Caco-2 (cell line): Measurements from ENCODE around the gene OR51F1. TPM values are rescaled to one million over a fixed set of nuclear protein-coding genes. Genes with fewer than 3 reads are reported as not detected.

Experiments used
- Bru-seq: library from RNA; stranded (reverse); fragments of 400-500 nt; gene quantifications from one replicate; lab custom pipeline; 2021; lab: Mats Ljungman, UMichigan
- BruChase-seq, 2 experiments: library from RNA; stranded (reverse); fragments of 400-500 nt; gene quantifications; one replicate each; lab custom pipeline; 2021; lab: Mats Ljungman, UMichigan
- BruUV-seq: library from RNA; stranded (reverse); fragments of 400-500 nt; replicated peaks from 2 replicates; lab custom pipeline; 2021; lab: Mats Ljungman, UMichigan
- CTCF ChIA-PET: fragments of 300-600 bp; sonication (Branson Sonifier 250); formaldehyde crosslinking; loops from one replicate; lab custom pipeline; 2022; ENCODE audit warnings: antibody characterized with exemption; lab: Charles Lee
- POLR2A ChIA-PET: fragments of 300-600 bp; sonication (Branson Sonifier 250); formaldehyde crosslinking; loops from one replicate; lab custom pipeline; 2022; ENCODE audit warnings: antibody characterized with exemption; lab: Charles Lee
- DNase-seq, 2 experiments: peaks; one replicate each; pipeline versions ENCODE4 v3.0.0 to v3.0.0-alpha.2; 2020 to 2022
- H3K27me3 ChIP-seq: replicated peaks from 2 replicates; pipeline ENCODE4 v1.6.0; 2011; ENCODE audit warnings: low read length; ENCODE audit not compliant: control insufficient read depth, insufficient read depth
- H3K36me3 ChIP-seq: 2 replicates; pipeline ENCODE4 v1.5.1; 2011; ENCODE audit warnings: low read length; ENCODE audit not compliant: control insufficient read depth, insufficient read depth
- H3K4me1 ChIP-seq: fragments of 250-450 bp; sonication (Bioruptor Pico); 2 replicates; pipeline ENCODE4 v1.5.1; 2020; ENCODE audit warnings: mild to moderate bottlenecking
- H3K4me3 ChIP-seq: 2 replicates; pipeline ENCODE4 v1.5.1; 2011; ENCODE audit warnings: low read depth, mild to moderate bottlenecking, control low read depth, low read length
- H3K9me3 ChIP-seq: fragments of 250-450 bp; sonication (Bioruptor Pico); 2 replicates; pipeline ENCODE4 v1.5.1; 2020; ENCODE audit warnings: mild to moderate bottlenecking, moderate library complexity
- H3K27ac Mint-ChIP-seq: one replicate; pipeline ENCODE4 v1.8.0; 2022; ENCODE audit warnings: mixed read lengths; ENCODE audit not compliant: unreplicated experiment
- H3K27me3 Mint-ChIP-seq: one replicate; pipeline ENCODE4 v1.8.0; 2022; ENCODE audit warnings: mixed read lengths; ENCODE audit not compliant: insufficient read depth, unreplicated experiment
- H3K36me3 Mint-ChIP-seq: one replicate; pipeline ENCODE4 v1.8.0; 2022; ENCODE audit warnings: mild to moderate bottlenecking, mixed read lengths; ENCODE audit not compliant: insufficient read depth, unreplicated experiment
- H3K4me1 Mint-ChIP-seq: one replicate; pipeline ENCODE4 v1.8.0; 2022; ENCODE audit warnings: low read depth, mixed read lengths; ENCODE audit not compliant: unreplicated experiment
- H3K4me3 Mint-ChIP-seq: one replicate; pipeline ENCODE4 v1.8.0; 2022; ENCODE audit warnings: mild to moderate bottlenecking, moderate library complexity, mixed read lengths; ENCODE audit not compliant: unreplicated experiment
- H3K9me3 Mint-ChIP-seq: one replicate; pipeline ENCODE4 v1.8.0; 2022; ENCODE audit warnings: mixed read lengths; ENCODE audit not compliant: unreplicated experiment
- CTCF ChIP-seq, 2 experiments: fragments of 200-600 bp in 1 of 2; IDR thresholded peaks; 1 replicate in 1 of 2; 2 replicates in 1 of 2; pipeline versions ENCODE4 v1.5.1 to v1.8.0; 2011 to 2022; ENCODE audit warnings: antibody characterized with exemption in 1 of 2, control low read depth in 1 of 2, inconsistent platforms in 1 of 2, low read depth in 1 of 2, low read length in 1 of 2, mild to moderate bottlenecking in 1 of 2, moderate library complexity in 1 of 2; ENCODE audit not compliant: insufficient read depth in 1 of 2, severe bottlenecking in 1 of 2, unreplicated experiment in 1 of 2
- intact Hi-C: fragments of 100-400 bp; cut with micrococcal nuclease; formaldehyde crosslinking; loops from one replicate; pipeline ENCODE4 v1.10.0; 2022; ENCODE audit not compliant: unreplicated experiment
- long read RNA-seq: library from polyadenylated mRNA; stranded (forward); transcript quantifications from one replicate; pipeline ENCODE4 v2.0.0, GENCODE V29; 2022
- total RNA-seq: library from RNA; stranded (reverse); gene quantifications from 2 replicates; pipeline ENCODE4 v1.2.3, GENCODE V29; 2022

The OR51F1 gene
- total RNA-seq (not detected in 2 replicates), Bru-seq, nascent RNA (not detected), BruChase-seq, experiment 1, labeled RNA remaining after a 2-hour chase (not detected), BruChase-seq, experiment 2, labeled RNA remaining after a 6-hour chase (not detected)
- long read RNA-seq, result 0 reads

- Histone ChIP-seq H3K4me3 (no peak within 1 kb of the TSS), H3K9me3 (no peaks in the 10 kb centered on the region), H3K36me3 (no peaks in the 10 kb centered on the region), H3K4me1 (no peaks in the 10 kb centered on the region), H3K27me3 (no peaks in the 10 kb centered on the region; the same call in 1 of the 2 replicates)
- H3K4me1 Mint-ChIP-seq, result no peaks in the 10 kb centered on the region
- POLR2A ChIA-PET, result no interaction called here
- no peaks in the 10 kb centered on the region for H3K36me3 Mint-ChIP-seq
- intact Hi-C loops, result no loop called here
- no TSS peak for BruUV-seq
- CTCF ChIA-PET, result no interaction called here
- no peak within 1 kb of the TSS for H3K4me3 Mint-ChIP-seq
- no peak for TF ChIP-seq CTCF (IDR thresholded peaks at IDR 0.05; ENCODE audit: insufficient read depth in 1 of 2, low read depth in 1 of 2, low read length in 1 of 2, severe bottlenecking in 1 of 2, unreplicated experiment in 1 of 2)
- H3K9me3 Mint-ChIP-seq, result no peaks in the 10 kb centered on the region
- H3K27ac Mint-ChIP-seq, result no peak within 1 kb of the TSS
- DNase-seq, result no peak
- H3K27me3 Mint-ChIP-seq, result peaks cover 13% of the 10 kb centered on the region
Measured at GRCh38 chr11:4769838-4770237, at the start of gene OR51F1. OR51F1 (minus strand) TSS chr11:4769938; CDS start chr11:4769938, 0 bp downstream.

- H3K36me3 ChIP-seq, result no peaks in the 10 kb centered on the region
- TF ChIP-seq CTCF (IDR thresholded peaks at IDR 0.05; ENCODE audit: insufficient read depth in 1 of 2, low read depth in 1 of 2, low read length in 1 of 2, severe bottlenecking in 1 of 2, unreplicated experiment in 1 of 2), result no peak
- ChIA-PET CTCF (no interaction called here), POLR2A (no interaction called here)
- intact Hi-C loops, result no loop called here
- no peaks in the 10 kb centered on the region for H3K27me3 ChIP-seq
- Mint-ChIP-seq H3K27ac (no peak overlapping the region), H3K36me3 (no peaks in the 10 kb centered on the region), H3K9me3 (no peaks in the 10 kb centered on the region), H3K4me3 (no peak overlapping the region), H3K4me1 (no peaks in the 10 kb centered on the region), H3K27me3 (peaks cover 2% of the 10 kb centered on the region)
- no peak overlapping the region for H3K4me3 ChIP-seq
- H3K9me3 ChIP-seq, result no peaks in the 10 kb centered on the region
- BruUV-seq, result no TSS peak
- DNase-seq, result no peak
- H3K4me1 ChIP-seq, result no peaks in the 10 kb centered on the region
Measured at GRCh38 chr11:4809246-4809645, 39.5 kb upstream of the OR51F1 start.

- Histone ChIP-seq H3K4me3 (no peak overlapping the region), H3K4me1 (no peaks in the 10 kb centered on the region), H3K27me3 (no peaks in the 10 kb centered on the region), H3K36me3 (no peaks in the 10 kb centered on the region), H3K9me3 (no peaks in the 10 kb centered on the region)
- Mint-ChIP-seq H3K27me3 (peaks cover 3% of the 10 kb centered on the region), H3K4me3 (no peak overlapping the region), H3K36me3 (no peaks in the 10 kb centered on the region), H3K4me1 (no peaks in the 10 kb centered on the region), H3K9me3 (no peaks in the 10 kb centered on the region), H3K27ac (no peak overlapping the region)
- no peak for TF ChIP-seq CTCF (IDR thresholded peaks at IDR 0.05; ENCODE audit: insufficient read depth in 1 of 2, low read depth in 1 of 2, low read length in 1 of 2, severe bottlenecking in 1 of 2, unreplicated experiment in 1 of 2)
- CTCF ChIA-PET, result no interaction called here
- POLR2A ChIA-PET, result no interaction called here
- BruUV-seq, result no TSS peak
- DNase-seq, result no peak
- intact Hi-C loops, result no loop called here
Measured at GRCh38 chr11:4808476-4808875, 38.7 kb upstream of the OR51F1 start.
